ENCODE measurements around the gene C11orf21. TPM values are rescaled to one million over a fixed set of nuclear protein-coding genes. Genes with fewer than 3 reads are reported as not detected.
A peak's percentile ranks its signal among the peaks of the same experiment; 100 is the strongest.
"Not testable (repeated sequence)": the region's sequence is repeated elsewhere in the genome, so short reads cannot be mapped to it uniquely, and the experiment has no call there.

The C11orf21 gene
- polyA plus RNA-seq = 22.7 TPM
- long read RNA-seq, donor 1, partial matches to known transcripts = 0 of 2 reads
- long read RNA-seq, donor 1, other reads (novel, unspliced or antisense) = 0 of 2 reads
- long read RNA-seq, donor 2, partial matches to known transcripts = 0 of 2 reads
- long read RNA-seq, donor 2, other reads (novel, unspliced or antisense) = 0 of 2 reads
- long read RNA-seq, donor 3 = 0 reads
- long read RNA-seq, donor 4 = 0 reads
- long read RNA-seq, donor 5 = 0 reads
- long read RNA-seq, donor 6, partial matches to known transcripts = 5 of 11 reads
- long read RNA-seq, donor 6, other reads (novel, unspliced or antisense) = 5 of 11 reads
- long read RNA-seq, donor 7 = 0 reads
- long read RNA-seq, donor 8 = 0 reads
- long read RNA-seq, donor 9, partial matches to known transcripts = 0 of 1 reads
- long read RNA-seq, donor 9, other reads (novel, unspliced or antisense) = 0 of 1 reads
- long read RNA-seq, donor 10 = 0 reads
- long read RNA-seq, donor 11, partial matches to known transcripts = 12 of 12 reads
- long read RNA-seq, donor 11, other reads (novel, unspliced or antisense) = 0 of 12 reads

- Histone ChIP-seq H3K4me1 (ENCODE audit: control insufficient read depth, insufficient read depth, low read length) (peaks cover 69% of the 10 kb centered on the region), H3K27ac (ENCODE audit: low read length) (peak within 1 kb of the TSS; percentile 74), H3K36me3 (ENCODE audit: control insufficient read depth, insufficient read depth, low read length) (no peaks in the 10 kb centered on the region), H3K27me3 (ENCODE audit: control insufficient read depth, insufficient read depth, low read length) (no peaks in the 10 kb centered on the region), H3K4me3 (ENCODE audit: low read length) (no peak within 1 kb of the TSS), H3K9me3 (ENCODE audit: control insufficient read depth, low read depth, low read length) (peaks cover 6% of the 10 kb centered on the region)
- no CpG with 5 or more reads among the region's 16 CpGs for WGBS (ENCODE audit: insufficient coverage, low lambda C conversion rate)
- peak; percentile 56 to 76 for DNase-seq
Measured at GRCh38 chr11:2301631-2302305, at the start of gene C11orf21, which contains the start of gene TSPAN32. TSS of gene C11orf21 (minus strand) at chr11:2301918. CDS start at chr11:2301808, 110 bp downstream. TSS of gene TSPAN32 (plus strand) at chr11:2302013. CDS start at chr11:2302150, 137 bp downstream.

- Histone ChIP-seq H3K27ac (ENCODE audit: low read length) (no peak overlapping the region), H3K36me3 (ENCODE audit: control insufficient read depth, insufficient read depth, low read length) (no peaks in the 10 kb centered on the region), H3K27me3 (ENCODE audit: control insufficient read depth, insufficient read depth, low read length) (no peaks in the 10 kb centered on the region), H3K9me3 (ENCODE audit: control insufficient read depth, low read depth, low read length) (peaks cover 8% of the 10 kb centered on the region), H3K4me1 (ENCODE audit: control insufficient read depth, insufficient read depth, low read length) (no peaks in the 10 kb centered on the region), H3K4me3 (ENCODE audit: low read length) (no peak overlapping the region)
- no peak for DNase-seq
- WGBS (ENCODE audit: insufficient coverage, low lambda C conversion rate) = 80% methylated on average over 1 of the region's 1 CpG
Measured at GRCh38 chr11:2348986-2349385, 47.3 kb upstream of the C11orf21 start.

- DNase-seq = peak; percentile 62 to 76
Measured at GRCh38 chr11:2347308-2347830, 45.7 kb upstream of the C11orf21 start.

GRCh38 chr11:2346586-2347307 is 45.0 kb upstream of the C11orf21 start:
- no peak for DNase-seq
- peak overlapping the region; percentile 62 for H3K27ac ChIP-seq (ENCODE audit: low read length)
- no CpG with 5 or more reads among the region's 10 CpGs for WGBS (ENCODE audit: insufficient coverage, low lambda C conversion rate)
- no peaks in the 10 kb centered on the region for H3K4me1 ChIP-seq (ENCODE audit: control insufficient read depth, insufficient read depth, low read length)
- H3K4me3 ChIP-seq (ENCODE audit: low read length) = no peak overlapping the region
- H3K27me3 ChIP-seq (ENCODE audit: control insufficient read depth, insufficient read depth, low read length) = no peaks in the 10 kb centered on the region
- H3K36me3 ChIP-seq (ENCODE audit: control insufficient read depth, insufficient read depth, low read length) = no peaks in the 10 kb centered on the region
- peaks cover 8% of the 10 kb centered on the region for H3K9me3 ChIP-seq (ENCODE audit: control insufficient read depth, low read depth, low read length)

More at GRCh38 chr11:2347308-2347830, 45.7 kb upstream of the C11orf21 start:
- H3K36me3 ChIP-seq (ENCODE audit: control insufficient read depth, insufficient read depth, low read length) = no peaks in the 10 kb centered on the region
- no peaks in the 10 kb centered on the region for H3K4me1 ChIP-seq (ENCODE audit: control insufficient read depth, insufficient read depth, low read length)
- no peaks in the 10 kb centered on the region for H3K27me3 ChIP-seq (ENCODE audit: control insufficient read depth, insufficient read depth, low read length)
- peaks cover 8% of the 10 kb centered on the region for H3K9me3 ChIP-seq (ENCODE audit: control insufficient read depth, low read depth, low read length)
- WGBS (ENCODE audit: insufficient coverage, low lambda C conversion rate) = no CpG with 5 or more reads among the region's 9 CpGs
- no peak overlapping the region for H3K4me3 ChIP-seq (ENCODE audit: low read length)
- H3K27ac ChIP-seq (ENCODE audit: low read length) = peak overlapping the region; percentile 62

- H3K9me3 ChIP-seq (ENCODE audit: control insufficient read depth, low read depth, low read length) = peaks cover 8% of the 10 kb centered on the region
- H3K27ac ChIP-seq (ENCODE audit: low read length) = no peak overlapping the region
- no peaks in the 10 kb centered on the region for H3K4me1 ChIP-seq (ENCODE audit: control insufficient read depth, insufficient read depth, low read length)
- H3K36me3 ChIP-seq (ENCODE audit: control insufficient read depth, insufficient read depth, low read length) = no peaks in the 10 kb centered on the region
- no CpG with 5 or more reads among the region's 4 CpGs for WGBS (ENCODE audit: insufficient coverage, low lambda C conversion rate)
- no peak for DNase-seq
- H3K4me3 ChIP-seq (ENCODE audit: low read length) = no peak overlapping the region
- no peaks in the 10 kb centered on the region for H3K27me3 ChIP-seq (ENCODE audit: control insufficient read depth, insufficient read depth, low read length)
Measured at GRCh38 chr11:2346014-2346413, 44.3 kb upstream of the C11orf21 start.

GRCh38 chr11:2345050-2345449 is 43.3 kb upstream of the C11orf21 start:
- no peak for DNase-seq
- Histone ChIP-seq H3K27ac (ENCODE audit: low read length) (no peak overlapping the region), H3K4me1 (ENCODE audit: control insufficient read depth, insufficient read depth, low read length) (no peaks in the 10 kb centered on the region), H3K4me3 (ENCODE audit: low read length) (no peak overlapping the region), H3K36me3 (ENCODE audit: control insufficient read depth, insufficient read depth, low read length) (no peaks in the 10 kb centered on the region), H3K27me3 (ENCODE audit: control insufficient read depth, insufficient read depth, low read length) (no peaks in the 10 kb centered on the region), H3K9me3 (ENCODE audit: control insufficient read depth, low read depth, low read length) (peaks cover 8% of the 10 kb centered on the region)
- no CpG with 5 or more reads among the region's 2 CpGs for WGBS (ENCODE audit: insufficient coverage, low lambda C conversion rate)

GRCh38 chr11:2343502-2343901 is 41.8 kb upstream of the C11orf21 start:
- DNase-seq = no peak
- no peaks in the 10 kb centered on the region for H3K4me1 ChIP-seq (ENCODE audit: control insufficient read depth, insufficient read depth, low read length)
- no peak overlapping the region for H3K4me3 ChIP-seq (ENCODE audit: low read length)
- H3K27ac ChIP-seq (ENCODE audit: low read length) = no peak overlapping the region
- no peaks in the 10 kb centered on the region for H3K9me3 ChIP-seq (ENCODE audit: control insufficient read depth, low read depth, low read length)
- H3K27me3 ChIP-seq (ENCODE audit: control insufficient read depth, insufficient read depth, low read length) = no peaks in the 10 kb centered on the region
- no peaks in the 10 kb centered on the region for H3K36me3 ChIP-seq (ENCODE audit: control insufficient read depth, insufficient read depth, low read length)
- no CpG with 5 or more reads among the region's 4 CpGs for WGBS (ENCODE audit: insufficient coverage, low lambda C conversion rate)

- 100% methylated on average over 3 of the region's 5 CpGs for WGBS (ENCODE audit: insufficient coverage, low lambda C conversion rate)
- no peak overlapping the region for H3K27ac ChIP-seq (ENCODE audit: low read length)
Measured at GRCh38 chr11:2342981-2343380, 41.3 kb upstream of the C11orf21 start.

GRCh38 chr11:2342557-2342956 is 40.8 kb upstream of the C11orf21 start:
- H3K9me3 ChIP-seq (ENCODE audit: control insufficient read depth, low read depth, low read length) = no peaks in the 10 kb centered on the region
- no peak for DNase-seq
- no peak overlapping the region for H3K27ac ChIP-seq (ENCODE audit: low read length)
- no peak overlapping the region for H3K4me3 ChIP-seq (ENCODE audit: low read length)
- no peaks in the 10 kb centered on the region for H3K4me1 ChIP-seq (ENCODE audit: control insufficient read depth, insufficient read depth, low read length)
- H3K36me3 ChIP-seq (ENCODE audit: control insufficient read depth, insufficient read depth, low read length) = no peaks in the 10 kb centered on the region
- no peaks in the 10 kb centered on the region for H3K27me3 ChIP-seq (ENCODE audit: control insufficient read depth, insufficient read depth, low read length)
- WGBS (ENCODE audit: insufficient coverage, low lambda C conversion rate) = no CpG with 5 or more reads among the region's 3 CpGs

More at GRCh38 chr11:2342981-2343380, 41.3 kb upstream of the C11orf21 start:
- no peaks in the 10 kb centered on the region for H3K4me1 ChIP-seq (ENCODE audit: control insufficient read depth, insufficient read depth, low read length)
- H3K4me3 ChIP-seq (ENCODE audit: low read length) = no peak overlapping the region
- H3K27me3 ChIP-seq (ENCODE audit: control insufficient read depth, insufficient read depth, low read length) = no peaks in the 10 kb centered on the region
- no peaks in the 10 kb centered on the region for H3K36me3 ChIP-seq (ENCODE audit: control insufficient read depth, insufficient read depth, low read length)
- H3K9me3 ChIP-seq (ENCODE audit: control insufficient read depth, low read depth, low read length) = no peaks in the 10 kb centered on the region
- DNase-seq = no peak

- DNase-seq; H3K27me3 ChIP-seq (ENCODE audit: control insufficient read depth, insufficient read depth, low read length); H3K36me3 ChIP-seq (ENCODE audit: control insufficient read depth, insufficient read depth, low read length); H3K27ac ChIP-seq (ENCODE audit: low read length); H3K4me1 ChIP-seq (ENCODE audit: control insufficient read depth, insufficient read depth, low read length); H3K4me3 ChIP-seq (ENCODE audit: low read length); H3K9me3 ChIP-seq (ENCODE audit: control insufficient read depth, low read depth, low read length): not testable (repeated sequence)
- WGBS (ENCODE audit: insufficient coverage, low lambda C conversion rate) = no CpG with 5 or more reads among the region's 8 CpGs
Measured at GRCh38 chr11:2338760-2339159, 37.0 kb upstream of the C11orf21 start.

All from large intestine (tissue), 12 donors.